Measurements from ENCODE around the gene TRMO. TPM values are rescaled to one million over a fixed set of nuclear protein-coding genes. Genes with fewer than 3 reads are reported as not detected.

The TRMO gene
- total and polyA plus RNA-seq, 2 experiments from 2014 or later = 5.0 to 6.4 TPM

DNA sequence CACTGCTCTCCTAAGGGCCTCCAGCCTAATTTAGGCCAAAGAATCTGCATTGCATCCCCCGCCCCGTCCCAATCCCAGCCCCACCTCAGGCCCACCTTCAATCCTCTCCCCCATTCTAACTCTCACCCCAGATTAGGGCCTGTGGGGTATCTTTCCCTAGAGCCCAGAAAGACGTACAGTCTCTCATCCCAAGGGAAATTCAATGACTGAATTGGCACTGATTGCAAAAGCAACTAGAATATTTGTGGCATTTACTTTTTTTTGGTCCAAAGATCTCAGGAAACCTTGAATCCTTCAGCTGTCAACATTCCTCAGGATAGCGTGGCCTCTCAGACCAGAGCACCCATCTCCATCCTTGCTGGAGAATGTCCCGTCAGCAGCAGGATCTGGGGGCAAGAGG lies 30.6 kb downstream of the TRMO start:
- Histone ChIP-seq H3K36me3 (ENCODE audit: insufficient read depth) (no peaks in the 10 kb centered on the region), H4K20me1 (replicated peaks; ENCODE audit: insufficient read depth) (no peaks in the 10 kb centered on the region; the same call in none of the 2 replicates), H3K27ac (ENCODE audit: low read depth) (no peak overlapping the region), H3K4me3 (no peak overlapping the region), H3K79me2 (replicated peaks; ENCODE audit: insufficient read depth) (no peaks in the 10 kb centered on the region), H3K4me2 (no peak overlapping the region), H2AFZ (no peak overlapping the region), H3K9me2 (ENCODE audit: insufficient read depth) (no peaks in the 10 kb centered on the region), H3K4me1 (ENCODE audit: insufficient read depth) (no peaks in the 10 kb centered on the region), H3K27me3 (ENCODE audit: insufficient read depth) (no peaks in the 10 kb centered on the region), H3F3A (replicated peaks; ENCODE audit: low read depth) (no peaks in the 10 kb centered on the region)
- no peak overlapping the region for H3K4me3 Mint-ChIP-seq
- TF ChIP-seq NANOG (IDR thresholded peaks at IDR 0.05; ENCODE audit: borderline replicate concordance) (no peak), ZNF331 (CRISPR knock-in tag; IDR thresholded peaks at IDR 0.05; ENCODE audit: low read depth) (no peak), JUNB (IDR thresholded peaks at IDR 0.05; ENCODE audit: unreplicated experiment) (no peak), REST (IDR thresholded peaks at IDR 0.05; ENCODE audit: unreplicated experiment) (no peak), EZH2phosphoT487 (IDR thresholded peaks at IDR 0.05; ENCODE audit: unreplicated experiment) (no peak), EZH2 (IDR thresholded peaks at IDR 0.05; ENCODE audit: low read depth, unreplicated experiment) (no peak), STAT1 (IDR thresholded peaks at IDR 0.05; ENCODE audit: unreplicated experiment) (no peak), ZNF114 (CRISPR knock-in tag; IDR thresholded peaks at IDR 0.05) (no peak), ETS1 (IDR thresholded peaks at IDR 0.05) (no peak)
- TF ChIP-seq, protein P1, sequence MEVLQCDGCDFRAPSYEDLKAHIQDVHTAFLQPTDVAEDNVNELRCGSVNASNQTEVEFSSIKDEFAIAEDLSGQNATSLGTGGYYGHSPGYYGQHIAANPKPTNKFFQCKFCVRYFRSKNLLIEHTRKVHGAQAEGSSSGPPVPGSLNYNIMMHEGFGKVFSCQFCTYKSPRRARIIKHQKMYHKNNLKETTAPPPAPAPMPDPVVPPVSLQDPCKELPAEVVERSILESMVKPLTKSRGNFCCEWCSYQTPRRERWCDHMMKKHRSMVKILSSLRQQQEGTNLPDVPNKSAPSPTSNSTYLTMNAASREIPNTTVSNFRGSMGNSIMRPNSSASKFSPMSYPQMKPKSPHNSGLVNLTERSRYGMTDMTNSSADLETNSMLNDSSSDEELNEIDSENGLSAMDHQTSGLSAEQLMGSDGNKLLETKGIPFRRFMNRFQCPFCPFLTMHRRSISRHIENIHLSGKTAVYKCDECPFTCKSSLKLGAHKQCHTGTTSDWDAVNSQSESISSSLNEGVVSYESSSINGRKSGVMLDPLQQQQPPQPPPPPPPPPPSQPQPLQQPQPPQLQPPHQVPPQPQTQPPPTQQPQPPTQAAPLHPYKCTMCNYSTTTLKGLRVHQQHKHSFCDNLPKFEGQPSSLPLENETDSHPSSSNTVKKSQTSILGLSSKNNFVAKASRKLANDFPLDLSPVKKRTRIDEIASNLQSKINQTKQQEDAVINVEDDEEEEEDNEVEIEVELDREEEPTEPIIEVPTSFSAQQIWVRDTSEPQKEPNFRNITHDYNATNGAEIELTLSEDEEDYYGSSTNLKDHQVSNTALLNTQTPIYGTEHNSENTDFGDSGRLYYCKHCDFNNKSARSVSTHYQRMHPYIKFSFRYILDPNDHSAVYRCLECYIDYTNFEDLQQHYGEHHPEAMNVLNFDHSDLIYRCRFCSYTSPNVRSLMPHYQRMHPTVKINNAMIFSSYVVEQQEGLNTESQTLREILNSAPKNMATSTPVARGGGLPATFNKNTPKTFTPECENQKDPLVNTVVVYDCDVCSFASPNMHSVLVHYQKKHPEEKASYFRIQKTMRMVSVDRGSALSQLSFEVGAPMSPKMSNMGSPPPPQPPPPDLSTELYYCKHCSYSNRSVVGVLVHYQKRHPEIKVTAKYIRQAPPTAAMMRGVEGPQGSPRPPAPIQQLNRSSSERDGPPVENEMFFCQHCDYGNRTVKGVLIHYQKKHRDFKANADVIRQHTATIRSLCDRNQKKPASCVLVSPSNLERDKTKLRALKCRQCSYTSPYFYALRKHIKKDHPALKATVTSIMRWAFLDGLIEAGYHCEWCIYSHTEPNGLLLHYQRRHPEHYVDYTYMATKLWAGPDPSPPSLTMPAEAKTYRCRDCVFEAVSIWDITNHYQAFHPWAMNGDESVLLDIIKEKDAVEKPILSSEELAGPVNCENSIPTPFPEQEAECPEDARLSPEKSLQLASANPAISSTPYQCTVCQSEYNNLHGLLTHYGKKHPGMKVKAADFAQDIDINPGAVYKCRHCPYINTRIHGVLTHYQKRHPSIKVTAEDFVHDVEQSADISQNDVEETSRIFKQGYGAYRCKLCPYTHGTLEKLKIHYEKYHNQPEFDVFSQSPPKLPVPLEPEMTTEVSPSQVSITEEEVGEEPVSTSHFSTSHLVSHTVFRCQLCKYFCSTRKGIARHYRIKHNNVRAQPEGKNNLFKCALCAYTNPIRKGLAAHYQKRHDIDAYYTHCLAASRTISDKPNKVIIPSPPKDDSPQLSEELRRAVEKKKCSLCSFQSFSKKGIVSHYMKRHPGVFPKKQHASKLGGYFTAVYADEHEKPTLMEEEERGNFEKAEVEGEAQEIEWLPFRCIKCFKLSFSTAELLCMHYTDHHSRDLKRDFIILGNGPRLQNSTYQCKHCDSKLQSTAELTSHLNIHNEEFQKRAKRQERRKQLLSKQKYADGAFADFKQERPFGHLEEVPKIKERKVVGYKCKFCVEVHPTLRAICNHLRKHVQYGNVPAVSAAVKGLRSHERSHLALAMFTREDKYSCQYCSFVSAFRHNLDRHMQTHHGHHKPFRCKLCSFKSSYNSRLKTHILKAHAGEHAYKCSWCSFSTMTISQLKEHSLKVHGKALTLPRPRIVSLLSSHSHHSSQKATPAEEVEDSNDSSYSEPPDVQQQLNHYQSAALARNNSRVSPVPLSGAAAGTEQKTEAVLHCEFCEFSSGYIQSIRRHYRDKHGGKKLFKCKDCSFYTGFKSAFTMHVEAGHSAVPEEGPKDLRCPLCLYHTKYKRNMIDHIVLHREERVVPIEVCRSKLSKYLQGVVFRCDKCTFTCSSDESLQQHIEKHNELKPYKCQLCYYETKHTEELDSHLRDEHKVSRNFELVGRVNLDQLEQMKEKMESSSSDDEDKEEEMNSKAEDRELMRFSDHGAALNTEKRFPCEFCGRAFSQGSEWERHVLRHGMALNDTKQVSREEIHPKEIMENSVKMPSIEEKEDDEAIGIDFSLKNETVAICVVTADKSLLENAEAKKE (CRISPR knock-in tag; IDR thresholded peaks at IDR 0.05) = no peak
- H3K9me3 Mint-ChIP-seq = no peaks in the 10 kb centered on the region
- H3K36me3 Mint-ChIP-seq (ENCODE audit: low read depth) = no peaks in the 10 kb centered on the region
- DNase-seq (ENCODE audit: low spot score) (no peak), ATAC-seq (no peak)
- H3K27ac Mint-ChIP-seq = no peak overlapping the region
- H3K4me1 Mint-ChIP-seq = peaks cover 7% of the 10 kb centered on the region; the same call in 2 of the 3 replicates
- H3K27me3 Mint-ChIP-seq (ENCODE audit: insufficient read depth, low read depth, poor library complexity) = peaks cover 13% of the 10 kb centered on the region

Data from GM23338 (cell line).